GM18858 (cell line): ENCODE data around the gene FNTB.
"Not testable (repeated sequence)": the region's sequence is repeated elsewhere in the genome, so short reads cannot be mapped to it uniquely, and the experiment has no call there.

Source experiments
- ATAC-seq: cut with Tn5 transposase; IDR thresholded peaks from one replicate; pipeline ENCODE4 v1.9.1; 2021; ENCODE audit not compliant: unreplicated experiment

FNTB gene

DNA sequence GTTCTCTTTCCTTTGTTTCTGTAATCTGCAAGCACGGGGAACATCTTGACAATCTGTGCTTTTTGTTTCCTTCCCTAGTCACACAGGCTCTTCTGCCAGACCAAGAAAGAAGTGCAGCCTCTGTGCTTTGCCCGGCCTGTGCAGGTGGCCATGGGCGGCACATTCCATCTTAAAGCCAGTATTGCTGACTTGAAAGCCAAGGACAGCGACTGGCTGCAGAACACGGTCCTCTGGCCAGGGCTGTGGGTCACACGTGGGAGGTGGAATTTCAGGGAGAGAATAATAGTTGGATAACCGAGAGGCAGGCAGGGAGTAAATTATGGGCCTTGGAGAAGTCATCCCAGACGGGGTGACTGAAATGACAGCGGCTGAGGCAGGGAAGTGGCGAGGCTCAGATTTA, 24.8 kb downstream of the FNTB start:
- no peak for ATAC-seq

GRCh38 chr14:65012353-65012752, 25.7 kb downstream of the FNTB start:
- no peak for ATAC-seq

DNA sequence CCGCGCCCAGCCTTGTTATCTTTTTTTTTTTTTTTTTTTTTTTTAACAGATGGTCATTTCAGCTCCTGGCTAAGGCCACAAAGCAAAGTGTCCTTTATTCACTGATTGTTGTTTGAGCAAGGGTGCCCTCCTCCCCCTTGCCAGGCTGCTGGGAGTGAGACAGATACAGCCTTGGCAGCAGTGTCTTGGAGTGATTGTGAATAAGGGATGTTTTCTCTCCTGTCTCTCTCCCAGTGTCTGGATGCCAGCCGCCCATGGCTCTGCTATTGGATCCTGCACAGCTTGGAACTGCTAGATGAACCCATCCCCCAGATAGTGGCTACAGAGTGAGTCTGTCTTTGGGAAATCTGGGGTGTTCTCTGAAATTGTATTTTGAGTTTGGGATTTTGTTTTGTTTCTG, 28.7 kb downstream of the FNTB start:
- ATAC-seq, result no peak

DNA sequence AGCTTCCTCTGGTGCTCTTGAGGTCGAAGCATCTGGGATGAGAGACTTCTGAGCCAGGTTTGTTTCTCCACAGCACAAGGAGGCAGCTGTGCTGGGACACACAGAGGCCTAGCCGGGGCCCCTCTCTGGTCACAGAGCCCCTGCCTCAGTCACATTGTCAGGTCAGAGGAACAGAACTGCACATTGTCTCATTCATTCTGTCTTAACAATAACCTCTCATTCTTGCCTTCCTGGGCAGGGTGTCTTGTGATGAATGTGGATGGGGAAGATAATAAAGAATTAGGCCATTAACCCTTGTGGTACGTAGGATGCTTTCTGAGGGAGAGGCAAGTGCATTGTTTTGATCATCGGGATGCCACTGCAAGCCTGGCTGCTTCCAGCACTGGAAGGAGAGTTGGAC, 29.8 kb downstream of the FNTB start:
- ATAC-seq, result no peak

DNA sequence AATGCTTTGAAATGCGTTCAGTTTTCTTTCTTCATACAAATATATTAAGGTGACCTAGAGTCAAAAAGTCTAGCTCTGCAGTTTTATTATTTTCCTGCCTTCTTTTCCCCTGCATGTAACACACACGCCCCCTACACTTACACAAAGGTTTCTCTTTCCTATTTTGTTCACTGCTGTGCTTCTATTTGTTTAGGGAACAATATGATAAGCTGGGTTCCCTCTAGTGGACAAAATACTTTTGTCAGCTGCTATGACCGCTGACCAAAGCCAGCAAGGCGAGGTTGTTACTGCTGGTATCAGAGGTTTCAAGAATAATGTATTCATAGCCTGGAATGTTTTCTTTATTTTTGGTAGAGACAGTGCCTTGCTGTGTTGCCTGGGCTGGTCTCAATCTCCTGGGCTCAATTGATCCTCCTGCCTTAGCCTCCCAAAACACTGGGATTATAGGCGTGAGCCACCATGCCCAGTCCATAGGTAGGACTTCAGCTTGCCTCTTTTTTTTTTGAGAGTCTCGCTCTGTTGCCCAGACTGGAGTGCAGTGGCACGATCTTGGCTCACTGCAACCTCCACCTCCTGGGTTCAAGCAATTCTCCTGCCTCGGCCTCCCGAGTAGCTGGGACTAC, 33.4 kb downstream of the FNTB start:
- ATAC-seq, result no peak

DNA sequence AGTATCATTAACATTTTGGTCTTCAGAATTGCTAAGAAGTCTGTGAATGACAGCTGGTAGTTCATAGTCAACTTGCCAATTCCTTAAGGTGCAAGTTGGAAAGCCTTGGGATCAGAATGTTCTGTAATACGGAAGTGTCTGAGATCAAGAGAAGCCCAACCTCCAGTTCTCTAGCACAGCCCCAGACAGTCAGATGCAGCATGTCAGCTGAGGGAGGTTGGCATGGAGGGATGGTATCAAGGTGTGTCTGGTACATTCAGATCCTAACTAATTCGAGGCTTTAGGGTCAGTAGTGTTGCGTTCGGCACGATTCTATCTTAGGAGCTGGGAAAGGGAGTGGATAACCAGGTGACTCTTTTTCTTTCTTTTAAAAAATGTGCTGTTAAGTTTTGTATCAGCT, 38.3 kb downstream of the FNTB start:
- ATAC-seq, result no peak

- ATAC-seq, result no peak
Measured at GRCh38 chr14:65025818-65026217, 39.1 kb downstream of the FNTB start.

- ATAC-seq, result no peak
Measured at GRCh38 chr14:65026526-65026925, 39.8 kb downstream of the FNTB start.

GRCh38 chr14:65027127-65027799, 40.6 kb downstream of the FNTB start:
- no peak for ATAC-seq

GRCh38 chr14:65028937-65029336, 42.2 kb downstream of the FNTB start:
- ATAC-seq, result no peak

- not testable (repeated sequence) for ATAC-seq
Measured at GRCh38 chr14:65031321-65031720, 44.6 kb downstream of the FNTB start.

DNA sequence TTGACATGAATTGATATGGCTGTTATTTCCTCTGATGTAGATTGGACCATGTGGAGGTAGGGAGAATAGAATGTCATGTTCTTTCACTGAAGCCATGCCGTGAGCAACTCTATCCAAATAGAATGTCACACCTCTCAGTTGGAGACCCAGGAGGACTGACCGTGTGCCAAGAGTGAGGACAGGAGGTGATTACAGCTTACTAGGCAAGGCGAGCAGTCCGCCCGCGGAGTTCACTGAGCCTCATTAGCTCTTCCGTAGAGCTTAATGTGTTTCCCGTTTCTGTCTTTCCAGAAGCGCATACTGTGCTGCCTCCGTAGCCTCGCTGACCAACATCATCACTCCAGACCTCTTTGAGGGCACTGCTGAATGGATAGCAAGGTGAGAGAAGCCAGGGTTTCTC, 45.6 kb downstream of the FNTB start:
- ATAC-seq, result no peak

DNA sequence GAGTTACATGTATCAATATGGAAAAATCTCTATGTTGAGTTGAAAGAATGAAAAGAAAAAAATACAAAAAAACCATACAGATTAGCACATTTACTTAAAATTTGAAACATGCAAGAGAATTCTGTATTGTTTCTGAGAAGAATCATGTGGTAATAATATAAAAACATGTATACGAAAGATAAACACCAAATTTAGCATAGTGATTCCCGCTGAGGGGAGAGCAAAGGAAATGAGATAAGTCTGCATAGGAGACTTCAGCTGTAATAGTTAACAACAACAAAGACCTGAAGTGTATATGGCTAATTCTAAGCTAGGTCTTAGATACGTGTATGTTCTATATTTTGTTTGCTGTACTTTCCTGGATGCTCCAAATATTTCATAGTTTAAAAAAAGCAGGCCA, 46.5 kb downstream of the FNTB start:
- no peak for ATAC-seq

DNA sequence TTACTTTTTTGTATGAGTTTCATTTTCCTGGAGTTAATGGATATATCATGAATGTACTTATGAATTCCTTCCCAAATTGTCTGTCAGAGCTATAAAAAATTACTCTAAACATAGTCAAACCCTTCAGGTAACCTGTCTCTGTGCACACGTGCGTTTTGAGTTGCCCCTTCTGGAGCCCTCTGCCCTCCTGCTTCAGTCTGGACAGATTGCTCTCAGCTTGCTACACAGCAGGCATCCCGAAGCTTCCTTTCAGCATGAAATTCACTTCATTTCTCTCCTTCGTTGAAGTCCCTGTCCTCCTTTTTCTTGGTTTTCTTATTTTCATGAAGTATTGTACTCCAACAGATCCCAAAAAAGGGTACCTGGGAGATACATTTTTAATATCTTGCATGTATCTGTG, 47.3 kb downstream of the FNTB start:
- ATAC-seq, result no peak

DNA sequence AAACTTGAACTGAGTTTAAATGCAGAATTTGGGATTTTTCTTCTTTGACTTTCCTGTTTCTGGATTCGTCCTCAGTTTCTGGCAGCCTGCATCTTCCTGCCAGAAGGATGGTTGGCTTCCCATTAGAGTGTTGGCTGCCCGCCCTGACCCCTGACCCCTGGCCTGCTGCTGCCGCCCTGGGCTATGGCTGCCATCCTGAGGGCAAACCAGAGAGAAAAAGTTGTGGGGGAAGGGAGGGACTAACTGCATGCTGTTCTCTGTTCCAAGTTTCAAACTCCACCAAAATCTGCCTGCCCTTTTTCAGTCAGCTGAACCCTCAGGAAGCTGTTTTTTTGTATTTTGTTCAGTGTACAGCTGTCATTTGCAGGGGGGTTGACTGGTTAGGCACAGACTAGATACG, 48.4 kb downstream of the FNTB start:
- ATAC-seq, result no peak

GRCh38 chr14:65038966-65039365, 52.3 kb downstream of the FNTB start:
- no peak for ATAC-seq

DNA sequence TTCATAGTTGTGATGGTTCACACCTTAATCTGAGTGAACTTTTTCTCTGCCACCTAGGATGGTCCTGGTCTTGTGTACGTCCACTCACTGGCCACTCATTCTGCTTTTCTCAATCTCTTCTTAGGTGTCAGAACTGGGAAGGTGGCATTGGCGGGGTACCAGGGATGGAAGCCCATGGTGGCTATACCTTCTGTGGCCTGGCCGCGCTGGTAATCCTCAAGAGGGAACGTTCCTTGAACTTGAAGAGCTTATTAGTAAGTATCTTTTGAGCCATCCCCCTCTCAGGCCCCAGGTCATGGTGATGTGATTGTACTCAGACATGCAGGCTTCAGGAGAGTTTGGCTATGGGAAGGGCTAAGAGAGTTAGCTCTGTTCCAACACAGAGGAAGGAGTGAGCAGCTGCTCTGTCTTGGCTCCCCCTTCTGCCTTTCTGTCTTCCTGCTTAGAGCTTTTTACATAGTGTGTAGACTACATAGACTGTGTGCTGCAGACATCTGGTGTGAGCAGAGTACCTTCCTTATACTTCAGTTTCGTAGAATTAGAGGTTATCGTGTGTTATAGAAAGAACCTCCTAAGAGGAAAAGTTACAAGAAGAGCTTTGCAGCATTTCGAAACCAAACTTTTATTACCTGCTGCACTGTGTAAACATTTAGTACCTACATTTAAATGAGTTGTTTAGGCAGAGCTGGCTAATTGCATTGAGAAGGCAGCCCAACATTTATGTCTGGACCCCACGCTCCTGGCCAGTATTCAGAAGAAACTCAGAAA, 54.2 kb downstream of the FNTB start:
- ATAC-seq, result no peak

- ATAC-seq, result no peak
Measured at GRCh38 chr14:65041434-65041915, 54.8 kb downstream of the FNTB start.

GRCh38 chr14:65042296-65042695, 55.6 kb downstream of the FNTB start:
- no peak for ATAC-seq

DNA sequence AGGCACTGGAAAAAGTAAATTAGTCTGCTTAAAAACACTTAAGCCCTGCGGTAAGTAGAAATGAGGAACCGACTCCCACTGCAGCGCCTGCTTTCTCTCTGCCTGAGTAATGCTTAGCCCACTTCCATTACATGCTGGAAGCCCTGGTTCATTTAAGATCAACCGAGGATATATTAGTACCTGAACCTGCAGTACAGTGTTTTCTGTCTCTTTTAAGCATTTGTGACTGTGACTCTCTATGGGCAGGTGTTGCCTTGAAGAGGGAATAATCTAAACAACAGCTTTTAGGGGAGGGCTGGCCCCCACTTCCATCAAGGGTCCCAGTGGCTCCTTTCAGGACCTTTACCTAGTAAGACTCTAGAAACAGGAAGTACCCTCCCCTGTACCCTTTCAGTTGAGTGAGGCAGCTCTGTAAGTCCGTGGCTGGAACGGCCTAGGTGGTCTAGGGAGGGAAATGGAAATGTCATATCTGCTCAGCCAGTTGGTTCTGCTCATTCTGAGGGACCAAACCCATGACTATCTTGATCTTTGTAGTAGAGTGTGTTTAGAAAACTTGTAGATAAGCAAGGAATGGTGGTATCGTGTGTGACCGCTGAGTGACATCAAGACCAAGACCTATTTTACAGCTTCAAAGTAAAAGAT, 56.2 kb downstream of the FNTB start:
- no peak for ATAC-seq

GRCh38 chr14:65043893-65044595, 57.3 kb downstream of the FNTB start:
- no peak for ATAC-seq
